HCT116 (cell line): ENCODE results near the gene FBXL19. TPM values are rescaled to one million over a fixed set of nuclear protein-coding genes. Genes with fewer than 3 reads are reported as not detected.
A peak's percentile ranks its signal among the peaks of the same experiment; 100 is the strongest.

ENCODE experiments used
- ATAC-seq: fragments of 200-7000 bp; cut with Tn5 transposase; 2 replicates; pipeline ENCODE4 v1.9.1; 2020; ENCODE audit warnings: mild to moderate bottlenecking, moderate library complexity
- BruUV-seq: library from RNA; stranded (reverse); fragments of 400-500 nt; replicated peaks from 2 replicates; lab custom pipeline; 2021; lab: Mats Ljungman, UMichigan
- CTCF ChIA-PET: fragments of 300-600 bp; sonication (Branson Sonifier 250); formaldehyde crosslinking; loops from one replicate; lab custom pipeline; 2021; ENCODE audit warnings: antibody characterized with exemption; lab: Charles Lee
- POLR2A ChIA-PET: fragments of 300-600, 350-600 bp; sonication (Branson Sonifier 250); formaldehyde crosslinking; loops from one replicate; lab custom pipeline; 2021; ENCODE audit warnings: antibody characterized with exemption; lab: Charles Lee
- RAD21 ChIA-PET, 2 experiments: fragments of 300-600 bp; sonication (Branson Sonifier 250); formaldehyde crosslinking; loops; one replicate each; lab custom pipeline; 2023; ENCODE audit warnings: low total read pairs in 2 of 2; ENCODE audit not compliant: uncharacterized antibody in 2 of 2, unreplicated experiment in 2 of 2, low non-redundant PET in 1 of 2; lab: Charles Lee
- DNase-seq: peaks from one replicate; pipeline ENCODE4 v3.0.0-alpha.2; 2010; ENCODE audit warnings: low read depth, low spot score
- H2AFZ ChIP-seq: fragments of 200-600 bp; shearing (Covaris generic), sonication (generic); 2 replicates; pipeline ENCODE4 v1.6.1; 2017; ENCODE audit warnings: low read depth, mixed run types, mixed read lengths, antibody characterized with exemption, low read length; ENCODE audit not compliant: poor library complexity, severe bottlenecking
- H3K27ac ChIP-seq: 2 replicates; pipeline ENCODE4 v1.5.1; 2012; ENCODE audit warnings: low read depth, low read length
- H3K27me3 ChIP-seq: fragments of 200-600 bp; sonication (generic); 2 replicates; pipeline ENCODE4 v1.6.1; 2016; ENCODE audit warnings: mixed run types, low read length, mixed read lengths; ENCODE audit not compliant: insufficient read depth
- H3K36me3 ChIP-seq, 2 experiments: fragments of 200-500 bp in 1 of 2; fragments of 200-600 bp in 1 of 2; sonication (Bioruptor generic) in 1 of 2; sonication (generic) in 1 of 2; 2 replicates each; pipeline versions ENCODE4 v1.5.1 to v1.6.1; 2014 to 2016; ENCODE audit warnings: low read length in 2 of 2, inconsistent platforms in 1 of 2, mixed read lengths in 1 of 2, mixed run types in 1 of 2; ENCODE audit not compliant: insufficient read depth in 2 of 2, control insufficient read depth in 1 of 2
- H3K4me1 ChIP-seq, 2 experiments: fragments of 200-600 bp in 1 of 2; sonication (generic) in 1 of 2; 2 replicates each; pipeline versions ENCODE4 v1.5.1 to v1.6.1; 2012 to 2017; ENCODE audit warnings: low read length in 2 of 2, inconsistent platforms in 1 of 2, mild to moderate bottlenecking in 1 of 2, mixed read lengths in 1 of 2, mixed run types in 1 of 2, moderate library complexity in 1 of 2; ENCODE audit not compliant: insufficient read depth in 2 of 2, control insufficient read depth in 1 of 2
- H3K4me2 ChIP-seq: fragments of 200-600 bp; sonication (generic); 2 replicates; pipeline ENCODE4 v1.6.1; 2017; ENCODE audit warnings: mixed run types, low read length, mixed read lengths
- H3K4me3 ChIP-seq, 2 experiments: fragments of 200-600 bp in 1 of 2; sonication (generic) in 1 of 2; replicated peaks in 1 of 2; 2 replicates each; pipeline ENCODE4 v1.5.1; 2011 to 2016; ENCODE audit warnings: low read length in 2 of 2, control low read depth in 1 of 2, low read depth in 1 of 2, mild to moderate bottlenecking in 1 of 2, mixed read lengths in 1 of 2, mixed run types in 1 of 2
- H3K79me2 ChIP-seq: fragments of 200-600 bp; sonication (generic); 2 replicates; pipeline ENCODE4 v1.6.1; 2017; ENCODE audit warnings: mild to moderate bottlenecking, mixed run types, low read length, moderate library complexity, mixed read lengths; ENCODE audit not compliant: insufficient read depth
- H3K9ac ChIP-seq: fragments of 200-600 bp; sonication (generic); 2 replicates; pipeline ENCODE4 v1.6.1; 2016; ENCODE audit warnings: low read length, mixed read lengths
- H3K9me2 ChIP-seq: fragments of 200-600 bp; sonication (generic), shearing (Covaris generic); 2 replicates; pipeline ENCODE4 v1.6.1; 2017; ENCODE audit warnings: mixed run types, mild to moderate bottlenecking, moderate library complexity; ENCODE audit not compliant: insufficient read depth
- H3K9me3 ChIP-seq, 2 experiments: fragments of 200-500 bp in 1 of 2; fragments of 200-600 bp in 1 of 2; sonication (Bioruptor generic) in 1 of 2; sonication (generic) in 1 of 2; 2 replicates each; pipeline ENCODE4 v1.6.1; 2014 to 2017; ENCODE audit warnings: low read length in 2 of 2, mixed read lengths in 2 of 2, inconsistent platforms in 1 of 2, low read depth in 1 of 2, mild to moderate bottlenecking in 1 of 2, mixed run types in 1 of 2, moderate library complexity in 1 of 2; ENCODE audit not compliant: control insufficient read depth in 1 of 2, insufficient read depth in 1 of 2
- H4K20me1 ChIP-seq: fragments of 200-600 bp; sonication (generic), shearing (Covaris generic); 2 replicates; pipeline ENCODE4 v1.6.1; 2017; ENCODE audit warnings: mixed run types, mild to moderate bottlenecking, moderate library complexity; ENCODE audit not compliant: insufficient read depth
- CEBPB ChIP-seq: IDR thresholded peaks from 2 replicates; pipeline ENCODE4 v1.6.1; 2012; ENCODE audit warnings: low read depth
- JUND ChIP-seq: IDR thresholded peaks from 2 replicates; pipeline ENCODE4 v1.6.1; 2012
- POLR2AphosphoS5 ChIP-seq: IDR thresholded peaks from 2 replicates; pipeline ENCODE4 v1.6.1; 2011; ENCODE audit warnings: mild to moderate bottlenecking, low read depth, low read length, moderate library complexity
- TCF7L2 ChIP-seq: IDR thresholded peaks from 2 replicates; pipeline ENCODE4 v1.7.0; 2011; ENCODE audit warnings: borderline replicate concordance, inconsistent platforms; ENCODE audit not compliant: insufficient read depth, insufficient read length; ENCODE audit errors: extremely low read depth
- ZFX ChIP-seq: fragments of 450-650 bp; IDR thresholded peaks from 2 replicates; pipeline ENCODE4 v1.6.1; 2017
- intact Hi-C: fragments of 100-400 bp; cut with micrococcal nuclease; formaldehyde crosslinking; loops from 2 replicates; pipeline ENCODE4 v1.10.0; 2022
- total RNA-seq: library from RNA; stranded (reverse); gene quantifications from one replicate; pipeline ENCODE4 v1.2.1, GENCODE V29; 2021; ENCODE audit not compliant: unreplicated experiment

FBXL19 gene
- total RNA-seq, 1 experiment from 2014 or later: 45.2 TPM

GRCh38 chr16:30896261-30896888 is 27.0 kb upstream of the FBXL19 start, which contains the start of gene CTF1:
Gene CTF1, plus strand, starts transcription at chr16:30896614. Its CDS starts 30 bp downstream, at chr16:30896644.
- H3K79me2 ChIP-seq: peaks cover 15% of the 10 kb centered on the region
- H3K4me3 ChIP-seq: peak within 1 kb of the TSS; percentile 60 to 79
- TF ChIP-seq TCF7L2: peak; percentile 69
- peak; percentile 56; the same call in 1 of the 2 replicates for TF ChIP-seq ZFX
- no peak for TF ChIP-seq CEBPB
- no peak for TF ChIP-seq JUND
- no peak; the same call in 1 of the 2 replicates for TF ChIP-seq POLR2AphosphoS5
- no TSS peak for BruUV-seq
- ChIA-PET RAD21 (interaction anchor here in 1 of 2 experiments (0.5 kb wide), 1 partner anchor 19 kb away, joined by 4 read pairs; no protein-coding TSS in a partner anchor), CTCF (interaction anchor here (1.0 to 1.5 kb wide), 2 partner anchors 52 to 82 kb away, joined by 3 to 5 read pairs; no protein-coding TSS in a partner anchor), POLR2A (interaction anchor here (1.0 to 1.7 kb wide), 3 partner anchors 8 to 91 kb away, joined by 3 to 6 read pairs (median 4); partner anchors contain the start of gene FBXL19)
- H4K20me1 ChIP-seq: no peaks in the 10 kb centered on the region
- DNase-seq (peak; percentile 65), ATAC-seq (peak; percentile 58)
- H3K27ac ChIP-seq: peak within 1 kb of the TSS; percentile 98
- no peaks in the 10 kb centered on the region for H3K9me3 ChIP-seq
- peaks cover 25 to 55% of the 10 kb centered on the region in 2 experiments for H3K4me1 ChIP-seq
- intact Hi-C loops: loop anchor here (2.0 kb wide), 1 partner anchor 26 kb away; the partner anchor contains the start of gene FBXL19
- H3K9ac ChIP-seq: peak within 1 kb of the TSS; percentile 77
- peak within 1 kb of the TSS; percentile 68 for H2AFZ ChIP-seq
- peak within 1 kb of the TSS; percentile 100 for H3K4me2 ChIP-seq
- no peaks in the 10 kb centered on the region for H3K27me3 ChIP-seq
- peaks cover 3 to 4% of the 10 kb centered on the region in 2 experiments; a peak in 2 of 4 replicates for H3K36me3 ChIP-seq
- H3K9me2 ChIP-seq: no peaks in the 10 kb centered on the region
